AG04449 (cell line): ENCODE results near the gene IER5L.
A peak's percentile ranks its signal among the peaks of the same experiment; 100 is the strongest.

Experiments
- CTCF ChIA-PET: fragments of 350-600 bp; formaldehyde crosslinking; extraction: SDS; loops from one replicate; lab custom pipeline; 2021; ENCODE audit warnings: antibody characterized with exemption; lab: Yijun Ruan, JAX
- POLR2A ChIA-PET: fragments of 400-600, 350-600 bp; formaldehyde crosslinking; extraction: SDS; loops from one replicate; lab custom pipeline; 2020; ENCODE audit warnings: antibody characterized with exemption, inconsistent platforms; lab: Yijun Ruan, JAX
- DNase-seq: peaks from one replicate; pipeline ENCODE4 v3.0.0-alpha.2; 2010; ENCODE audit warnings: low read depth, low spot score
- H3K4me3 ChIP-seq: 2 replicates; pipeline ENCODE4 v1.5.1; 2011; ENCODE audit warnings: low read depth, mild to moderate bottlenecking, control low read depth, low read length
- TF ChIP-seq, protein P1 (sequence below): IDR thresholded peaks from one replicate; pipeline ENCODE4 v1.5.1; 2011; ENCODE audit warnings: mild to moderate bottlenecking, moderate library complexity, low read length, control low read depth, inconsistent platforms; ENCODE audit not compliant: insufficient read depth; ENCODE audit errors: missing control alignments

Gene IER5L

DNA sequence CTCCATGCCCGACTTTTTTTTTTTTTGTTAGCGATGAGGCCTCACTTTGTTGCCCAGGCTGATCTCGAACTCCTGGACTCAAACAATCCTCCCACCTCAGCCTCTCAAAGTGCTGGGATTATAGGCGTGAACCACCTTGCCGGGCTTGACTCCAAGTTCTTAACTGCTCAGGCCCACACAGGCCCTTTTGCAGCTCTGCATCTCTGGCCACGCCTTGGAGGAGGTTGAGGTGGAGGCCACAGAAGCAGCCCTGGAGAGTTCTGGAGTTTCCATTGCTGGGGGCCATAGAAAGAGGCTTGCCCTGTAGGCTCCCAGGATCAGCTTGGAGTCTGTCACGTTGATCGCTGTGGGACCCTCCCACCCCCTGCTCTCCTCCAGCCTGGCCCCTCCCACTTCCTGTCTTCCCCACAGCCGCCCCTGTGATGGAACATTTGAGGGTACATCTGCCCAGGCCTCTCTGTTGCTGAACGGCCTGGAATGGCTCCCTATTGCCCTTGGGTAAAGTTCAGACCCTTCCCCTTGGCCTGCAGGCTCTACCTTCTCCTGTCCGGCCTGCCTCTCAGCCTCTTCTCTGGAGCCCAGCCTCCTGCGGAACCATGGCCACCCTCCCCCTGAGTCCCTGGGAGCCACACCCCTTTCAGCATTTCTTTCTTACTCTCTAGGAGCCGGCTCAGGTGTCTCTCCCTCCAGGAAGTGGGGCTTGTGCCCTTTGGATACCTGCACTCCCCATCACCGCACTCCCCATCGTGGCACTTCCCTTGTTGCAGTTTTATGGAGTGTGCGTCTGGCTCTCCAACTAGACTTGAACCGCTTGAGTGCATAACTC lies 30.4 kb upstream of the IER5L start:
- no peak for DNase-seq
- CTCF ChIA-PET, result no interaction called here
- no peak overlapping the region for H3K4me3 ChIP-seq

DNA sequence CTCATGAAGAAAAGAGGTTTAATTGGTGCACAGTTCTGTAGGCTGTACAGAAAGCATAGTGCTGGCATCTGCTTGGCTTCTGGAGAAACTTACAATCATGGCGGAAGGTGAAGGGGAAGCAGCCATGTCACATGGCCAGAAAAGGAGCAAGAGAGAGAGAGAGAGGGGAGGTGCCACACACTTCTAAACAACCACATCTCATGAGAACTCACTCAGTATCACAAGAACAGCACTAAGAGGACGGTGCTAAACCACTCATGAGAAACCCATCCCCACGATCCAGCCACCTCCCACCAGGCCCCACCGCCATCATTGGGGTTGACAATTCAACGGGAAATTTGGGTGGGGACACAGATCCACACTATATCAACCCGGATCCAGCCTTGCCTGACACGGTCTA lies 28.8 kb upstream of the IER5L start:
- POLR2A ChIA-PET, result no interaction called here
- TF ChIP-seq, protein P1, sequence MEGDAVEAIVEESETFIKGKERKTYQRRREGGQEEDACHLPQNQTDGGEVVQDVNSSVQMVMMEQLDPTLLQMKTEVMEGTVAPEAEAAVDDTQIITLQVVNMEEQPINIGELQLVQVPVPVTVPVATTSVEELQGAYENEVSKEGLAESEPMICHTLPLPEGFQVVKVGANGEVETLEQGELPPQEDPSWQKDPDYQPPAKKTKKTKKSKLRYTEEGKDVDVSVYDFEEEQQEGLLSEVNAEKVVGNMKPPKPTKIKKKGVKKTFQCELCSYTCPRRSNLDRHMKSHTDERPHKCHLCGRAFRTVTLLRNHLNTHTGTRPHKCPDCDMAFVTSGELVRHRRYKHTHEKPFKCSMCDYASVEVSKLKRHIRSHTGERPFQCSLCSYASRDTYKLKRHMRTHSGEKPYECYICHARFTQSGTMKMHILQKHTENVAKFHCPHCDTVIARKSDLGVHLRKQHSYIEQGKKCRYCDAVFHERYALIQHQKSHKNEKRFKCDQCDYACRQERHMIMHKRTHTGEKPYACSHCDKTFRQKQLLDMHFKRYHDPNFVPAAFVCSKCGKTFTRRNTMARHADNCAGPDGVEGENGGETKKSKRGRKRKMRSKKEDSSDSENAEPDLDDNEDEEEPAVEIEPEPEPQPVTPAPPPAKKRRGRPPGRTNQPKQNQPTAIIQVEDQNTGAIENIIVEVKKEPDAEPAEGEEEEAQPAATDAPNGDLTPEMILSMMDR, result no peak
- DNase-seq, result no peak
- CTCF ChIA-PET, result no interaction called here
- no peak overlapping the region for H3K4me3 ChIP-seq

More for the DNA sequence above, 30.4 kb upstream of the IER5L start:
- TF ChIP-seq, protein P1, result no peak
- POLR2A ChIA-PET, result no interaction called here

DNA sequence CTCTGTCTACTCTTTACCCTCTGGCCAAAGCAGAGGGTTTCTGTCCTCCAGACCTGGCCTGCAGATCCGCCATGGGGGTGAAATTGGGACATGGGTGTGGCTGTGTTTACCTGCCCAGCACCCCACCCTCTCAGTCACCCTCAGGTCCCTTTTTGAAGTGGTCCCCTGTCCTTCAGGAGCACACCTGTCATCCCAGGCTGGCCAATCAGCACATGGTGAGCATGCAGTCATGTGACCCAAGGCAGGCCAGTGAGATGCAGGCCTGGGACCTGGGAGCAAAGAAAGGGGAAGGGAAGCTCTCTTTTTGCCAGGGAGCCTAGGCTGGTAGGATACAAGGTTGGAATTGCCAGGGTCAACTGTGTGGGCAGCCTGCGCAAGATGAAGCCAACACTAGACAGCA lies 28.3 kb upstream of the IER5L start:
- TF ChIP-seq, protein P1, result no peak
- ChIA-PET POLR2A (no interaction called here), CTCF (no interaction called here)
- no peak overlapping the region for H3K4me3 ChIP-seq
- DNase-seq, result no peak

DNA sequence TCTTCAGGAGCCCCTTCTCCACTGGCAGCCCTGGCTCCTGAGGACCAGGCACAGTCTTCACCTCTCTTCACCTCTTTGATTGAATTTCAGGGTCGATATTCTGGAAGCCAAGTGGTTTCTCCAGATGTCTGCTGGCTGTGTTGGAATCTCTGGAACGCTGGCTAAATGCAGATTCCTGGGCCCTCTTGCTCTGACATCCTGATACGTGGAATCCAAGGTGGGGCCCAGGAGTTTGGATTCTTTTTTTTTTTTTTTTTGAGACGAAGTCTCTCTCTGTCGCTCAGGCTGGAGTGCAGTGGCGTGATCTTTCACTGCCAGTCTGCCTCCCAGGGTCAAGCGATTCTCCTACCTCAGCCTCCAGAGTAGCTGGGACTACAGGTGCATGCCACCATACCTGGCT lies 26.8 kb upstream of the IER5L start:
- H3K4me3 ChIP-seq, result no peak overlapping the region
- CTCF ChIA-PET, result no interaction called here
- POLR2A ChIA-PET, result no interaction called here
- TF ChIP-seq, protein P1, result no peak
- no peak for DNase-seq

DNA sequence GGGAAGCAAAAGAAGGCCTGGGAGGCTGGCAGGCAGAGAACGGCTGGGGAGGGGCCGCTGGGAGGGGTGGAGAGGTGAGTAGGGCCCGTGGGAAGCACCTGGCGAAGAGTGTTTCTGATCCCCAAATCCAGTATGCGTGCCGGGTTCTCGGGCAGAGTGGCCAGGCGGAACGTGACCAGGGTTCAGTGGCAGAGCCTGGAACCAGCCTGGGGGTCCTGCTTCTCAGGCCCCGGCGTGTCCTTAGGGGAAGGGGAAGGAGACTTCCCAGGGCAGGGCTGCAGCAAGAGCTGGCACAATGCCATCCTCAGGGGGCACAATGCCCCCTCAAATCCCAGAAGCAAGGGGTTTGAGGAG lies 25.5 kb upstream of the IER5L start:
- ChIA-PET CTCF (interaction anchor here (0.9 kb wide), 1 partner anchor 30 kb away, joined by 4 read pairs; no protein-coding TSS in a partner anchor), POLR2A (no interaction called here)
- no peak for DNase-seq
- TF ChIP-seq, protein P1, result no peak
- no peak overlapping the region for H3K4me3 ChIP-seq

DNA sequence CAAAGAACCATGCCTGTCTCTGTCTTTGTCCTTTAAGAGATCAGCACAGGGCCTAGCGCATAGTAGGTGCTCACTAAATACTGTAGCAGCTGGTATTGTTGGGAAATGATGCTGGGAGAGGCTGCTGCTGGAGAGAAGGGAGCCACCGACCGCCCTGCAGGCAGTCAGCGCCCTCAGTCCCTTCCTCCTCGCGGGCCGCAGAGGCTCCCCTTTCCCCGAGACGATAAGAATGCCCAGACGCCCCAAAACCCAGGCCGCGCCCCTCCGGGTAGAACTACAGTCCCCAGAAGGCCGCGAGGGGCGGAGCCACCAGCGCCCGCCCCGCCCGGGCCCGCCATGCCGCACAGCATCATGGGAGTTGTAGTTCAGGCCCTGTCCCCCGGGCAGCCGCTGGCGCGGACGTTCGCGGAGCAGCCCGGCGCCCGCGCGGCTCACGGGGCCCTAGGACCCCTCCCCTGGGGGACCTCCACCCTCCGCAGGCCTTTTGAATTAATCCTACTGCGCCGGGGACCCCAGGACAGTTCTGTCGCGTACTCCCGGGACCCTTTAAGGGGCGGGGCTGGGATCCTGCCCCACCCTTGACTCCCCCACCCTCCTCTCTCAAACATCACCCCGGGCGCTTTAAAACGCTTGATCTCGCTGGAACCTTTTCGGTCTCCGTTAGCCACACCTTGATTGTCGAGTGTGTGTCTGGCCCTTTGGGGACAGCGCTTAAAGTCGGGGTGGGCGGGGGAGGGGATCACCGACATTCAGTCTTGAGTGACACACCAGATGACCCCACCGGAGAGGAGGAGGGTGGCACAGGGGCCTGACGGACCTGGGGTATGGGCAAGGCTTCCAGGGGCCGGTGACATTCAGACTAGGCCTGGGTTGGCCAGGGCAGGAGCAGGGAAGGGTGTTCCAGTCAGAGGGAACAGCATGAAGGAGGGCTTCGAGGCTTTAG lies 24.8 kb upstream of the IER5L start:
- POLR2A ChIA-PET, result interaction anchor here (1.4 kb wide), 1 partner anchor 25 kb away, joined by 5 read pairs; the partner anchor contains the start of gene IER5L
- TF ChIP-seq, protein P1, result no peak
- no peak for DNase-seq
- CTCF ChIA-PET, result no interaction called here
- peak overlapping the region; percentile 65 for H3K4me3 ChIP-seq
